ENCODE results near the gene BSN. TPM values are rescaled to one million over a fixed set of nuclear protein-coding genes. Genes with fewer than 3 reads are reported as not detected.

BSN gene
- total RNA-seq, 2 experiments from 2014 or later = 0.08 to 0.14 TPM

- Mint-ChIP-seq H3K27me3 (peaks cover 9% of the 10 kb centered on the region), H3K27ac (no peak overlapping the region), H3K36me3 (peaks cover 2% of the 10 kb centered on the region), H3K4me3 (no peak overlapping the region), H3K4me1 (peaks cover 3% of the 10 kb centered on the region), H3K9me3 (peaks cover 3% of the 10 kb centered on the region)
- ATAC-seq (ENCODE audit: low read depth) (no peak), DNase-seq (no peak)
- POLR2A ChIA-PET = no interaction called here
Observed at GRCh38 chr3:49634736-49635135, 80.5 kb downstream of the BSN start.

- H3K27me3 Mint-ChIP-seq = peaks cover 4% of the 10 kb centered on the region
- peaks cover 3% of the 10 kb centered on the region for H3K4me1 Mint-ChIP-seq
- ATAC-seq (ENCODE audit: low read depth) (no peak), DNase-seq (no peak)
- no peaks in the 10 kb centered on the region for H3K9me3 Mint-ChIP-seq
- no peak overlapping the region for H3K4me3 Mint-ChIP-seq
- POLR2A ChIA-PET = no interaction called here
- no peak overlapping the region for H3K27ac Mint-ChIP-seq
- no peaks in the 10 kb centered on the region for H3K36me3 Mint-ChIP-seq
Observed at GRCh38 chr3:49636883-49637609, 82.8 kb downstream of the BSN start.

GRCh38 chr3:49638445-49638844 is 84.2 kb downstream of the BSN start:
- Mint-ChIP-seq H3K4me3 (no peak overlapping the region), H3K36me3 (no peaks in the 10 kb centered on the region), H3K4me1 (peaks cover 3% of the 10 kb centered on the region), H3K27ac (no peak overlapping the region), H3K27me3 (peaks cover 4% of the 10 kb centered on the region), H3K9me3 (no peaks in the 10 kb centered on the region)
- DNase-seq (no peak), ATAC-seq (ENCODE audit: low read depth) (no peak)
- POLR2A ChIA-PET = interaction anchor here (1.0 kb wide), 1 partner anchor 99 kb away, joined by 3 read pairs; no protein-coding TSS in a partner anchor

- DNase-seq (no peak), ATAC-seq (ENCODE audit: low read depth) (no peak)
- Mint-ChIP-seq H3K9me3 (no peaks in the 10 kb centered on the region), H3K27me3 (peaks cover 4% of the 10 kb centered on the region), H3K4me1 (peaks cover 3% of the 10 kb centered on the region), H3K36me3 (no peaks in the 10 kb centered on the region), H3K4me3 (no peak overlapping the region), H3K27ac (no peak overlapping the region)
- POLR2A ChIA-PET = no interaction called here
Observed at GRCh38 chr3:49639551-49639950, 85.3 kb downstream of the BSN start.

GRCh38 chr3:49641292-49641691 is 87.0 kb downstream of the BSN start:
- DNase-seq = no peak
- Mint-ChIP-seq H3K4me1 (peaks cover 3% of the 10 kb centered on the region), H3K9me3 (no peaks in the 10 kb centered on the region), H3K27me3 (peaks cover 4% of the 10 kb centered on the region), H3K36me3 (no peaks in the 10 kb centered on the region), H3K4me3 (no peak overlapping the region), H3K27ac (no peak overlapping the region)
- POLR2A ChIA-PET = interaction anchor here (0.6 kb wide), 1 partner anchor 163 kb away, joined by 6 read pairs; no protein-coding TSS in a partner anchor
- no peak for ATAC-seq (ENCODE audit: low read depth)

GRCh38 chr3:49641921-49642707 is 87.8 kb downstream of the BSN start:
- Mint-ChIP-seq H3K27me3 (peaks cover 4% of the 10 kb centered on the region), H3K36me3 (no peaks in the 10 kb centered on the region), H3K4me1 (peaks cover under 1% of the 10 kb centered on the region), H3K27ac (no peak overlapping the region), H3K4me3 (no peak overlapping the region), H3K9me3 (no peaks in the 10 kb centered on the region)
- ATAC-seq (ENCODE audit: low read depth) (no peak), DNase-seq (no peak)
- POLR2A ChIA-PET = interaction anchor here (0.6 kb wide), 1 partner anchor 164 kb away, joined by 6 read pairs; no protein-coding TSS in a partner anchor

GRCh38 chr3:49642708-49643145 is 88.5 kb downstream of the BSN start:
- Mint-ChIP-seq H3K9me3 (no peaks in the 10 kb centered on the region), H3K27ac (no peak overlapping the region), H3K4me3 (no peak overlapping the region), H3K36me3 (no peaks in the 10 kb centered on the region), H3K4me1 (peaks cover under 1% of the 10 kb centered on the region), H3K27me3 (peaks cover 4% of the 10 kb centered on the region)
- DNase-seq (no peak), ATAC-seq (ENCODE audit: low read depth) (no peak)
- POLR2A ChIA-PET = no interaction called here

- H3K4me3 Mint-ChIP-seq = no peak overlapping the region
- POLR2A ChIA-PET = no interaction called here
- H3K27me3 Mint-ChIP-seq = peaks cover 4% of the 10 kb centered on the region
- H3K4me1 Mint-ChIP-seq = peaks cover 3% of the 10 kb centered on the region
- H3K9me3 Mint-ChIP-seq = no peaks in the 10 kb centered on the region
- no peak for ATAC-seq (ENCODE audit: low read depth)
- H3K36me3 Mint-ChIP-seq = no peaks in the 10 kb centered on the region
- no peak overlapping the region for H3K27ac Mint-ChIP-seq
- no peak for DNase-seq
Observed at GRCh38 chr3:49644684-49645083, 90.4 kb downstream of the BSN start.

- no peak overlapping the region for H3K4me3 Mint-ChIP-seq
- POLR2A ChIA-PET = no interaction called here
- peaks cover 3% of the 10 kb centered on the region for H3K4me1 Mint-ChIP-seq
- H3K27me3 Mint-ChIP-seq = no peaks in the 10 kb centered on the region
- no peaks in the 10 kb centered on the region for H3K36me3 Mint-ChIP-seq
- ATAC-seq (ENCODE audit: low read depth) = no peak
- DNase-seq = no peak
- H3K9me3 Mint-ChIP-seq = no peaks in the 10 kb centered on the region
- no peak overlapping the region for H3K27ac Mint-ChIP-seq
Observed at GRCh38 chr3:49646236-49646635, 92.0 kb downstream of the BSN start.

- ATAC-seq (ENCODE audit: low read depth) = no peak
- H3K36me3 Mint-ChIP-seq = no peaks in the 10 kb centered on the region
- no peak overlapping the region for H3K27ac Mint-ChIP-seq
- POLR2A ChIA-PET = no interaction called here
- H3K4me3 Mint-ChIP-seq = no peak overlapping the region
- peaks cover 3% of the 10 kb centered on the region for H3K4me1 Mint-ChIP-seq
- no peaks in the 10 kb centered on the region for H3K27me3 Mint-ChIP-seq
- no peaks in the 10 kb centered on the region for H3K9me3 Mint-ChIP-seq
- DNase-seq = no peak
Observed at GRCh38 chr3:49647741-49648140, 93.5 kb downstream of the BSN start.

GRCh38 chr3:49648354-49649019 is 94.2 kb downstream of the BSN start:
- POLR2A ChIA-PET = no interaction called here
- no peak overlapping the region for H3K4me3 Mint-ChIP-seq
- H3K4me1 Mint-ChIP-seq = peaks cover 3% of the 10 kb centered on the region
- H3K27me3 Mint-ChIP-seq = no peaks in the 10 kb centered on the region
- ATAC-seq (ENCODE audit: low read depth) (no peak), DNase-seq (no peak)
- no peaks in the 10 kb centered on the region for H3K36me3 Mint-ChIP-seq
- peak overlapping the region; percentile 45 for H3K27ac Mint-ChIP-seq
- H3K9me3 Mint-ChIP-seq = no peaks in the 10 kb centered on the region

- peaks cover 3% of the 10 kb centered on the region for H3K4me1 Mint-ChIP-seq
- no peak overlapping the region for H3K27ac Mint-ChIP-seq
- no peaks in the 10 kb centered on the region for H3K36me3 Mint-ChIP-seq
- H3K4me3 Mint-ChIP-seq = no peak overlapping the region
- DNase-seq = no peak
- H3K9me3 Mint-ChIP-seq = no peaks in the 10 kb centered on the region
- POLR2A ChIA-PET = no interaction called here
- ATAC-seq (ENCODE audit: low read depth) = peak; percentile 9
- H3K27me3 Mint-ChIP-seq = no peaks in the 10 kb centered on the region
Observed at GRCh38 chr3:49649576-49649975, 95.3 kb downstream of the BSN start.

- Mint-ChIP-seq H3K27ac (no peak overlapping the region), H3K4me1 (peaks cover 5% of the 10 kb centered on the region), H3K27me3 (no peaks in the 10 kb centered on the region), H3K9me3 (no peaks in the 10 kb centered on the region), H3K36me3 (no peaks in the 10 kb centered on the region), H3K4me3 (no peak overlapping the region)
- no peak for ATAC-seq (ENCODE audit: low read depth)
- POLR2A ChIA-PET = no interaction called here
- DNase-seq = no peak
Observed at GRCh38 chr3:49650177-49650576, 95.9 kb downstream of the BSN start.

Measured in activated naive CD8-positive, alpha-beta T cell treated with anti-CD3 and anti-CD28 coated beads, Interleukin-2, amount 10 ng/mL, durations not matched to agents 7 days and 5 days (primary cell).